EH (cell line): ENCODE results near the gene DNAJC27.

Experiments
- DNase-seq: peaks from one replicate; pipeline ENCODE4 v3.0.0-alpha.2; 2015; ENCODE audit warnings: low read depth

Gene DNAJC27

GRCh38 chr2:24925815-24926214 is 45.9 kb downstream of the DNAJC27 start:
- no peak for DNase-seq

- DNase-seq = no peak
These were observed 47.0 kb downstream of the DNAJC27 start for GRCh38 chr2:24924732-24925131.

DNA sequence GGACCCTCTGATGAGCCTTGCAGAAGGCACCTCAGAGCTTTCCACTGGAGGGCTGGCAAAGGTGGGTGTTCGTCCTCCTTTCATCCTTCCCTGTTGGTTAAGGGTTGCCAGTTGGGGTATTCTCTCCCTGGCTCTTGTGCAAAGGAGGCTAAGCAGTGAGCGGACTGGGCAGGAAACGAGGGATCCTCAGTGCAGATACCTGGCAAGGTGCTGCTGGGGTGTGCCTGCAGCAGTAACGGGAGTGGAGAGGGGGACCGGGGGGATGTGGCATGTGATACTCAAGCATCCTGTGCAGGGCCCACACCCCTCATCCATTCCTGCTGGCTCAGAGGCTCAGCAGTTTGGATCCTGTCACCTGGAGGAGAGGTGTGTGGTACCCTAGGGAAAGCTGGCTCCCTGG is 47.5 kb downstream of the DNAJC27 start:
- DNase-seq = no peak

DNA sequence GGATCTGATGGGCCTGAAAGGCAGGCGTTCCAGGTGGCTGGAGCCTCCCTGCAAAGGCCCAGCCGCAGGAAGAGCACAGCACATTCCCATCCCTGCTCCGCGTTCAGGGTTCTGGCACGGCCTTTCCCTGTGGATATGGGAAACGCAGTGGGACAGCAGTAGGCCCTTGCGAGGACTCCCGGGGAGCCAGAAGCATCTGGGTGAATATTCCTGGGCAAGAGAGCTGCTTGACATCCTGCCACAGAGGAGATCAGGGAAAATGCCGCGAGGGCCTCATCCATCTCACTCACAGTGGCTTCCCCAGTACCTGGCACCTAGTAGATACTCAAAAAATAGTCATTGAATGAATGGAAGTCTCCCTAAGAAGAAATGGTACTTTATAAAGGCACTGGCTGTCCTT is 48.6 kb downstream of the DNAJC27 start:
- DNase-seq = no peak

DNA sequence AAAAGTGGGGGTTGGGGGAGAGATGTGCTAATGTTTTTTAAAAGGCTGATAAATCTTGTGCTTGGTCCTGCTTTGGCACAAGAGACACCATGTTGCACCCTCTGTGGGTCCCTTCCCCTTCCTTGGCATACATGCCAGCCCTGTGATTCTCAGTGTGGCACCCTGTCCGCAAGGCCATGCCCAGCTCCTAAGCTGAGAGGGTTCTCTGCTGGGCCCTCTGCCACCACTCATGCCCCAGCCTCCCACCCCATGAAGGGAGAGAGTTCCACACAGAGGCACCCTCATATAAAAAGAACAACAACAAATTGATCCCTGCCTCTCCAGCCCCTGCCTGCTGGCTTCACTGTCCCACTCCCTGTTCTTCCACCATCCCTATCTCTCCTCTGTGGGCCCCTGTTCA is 49.2 kb downstream of the DNAJC27 start:
- DNase-seq = no peak

DNA sequence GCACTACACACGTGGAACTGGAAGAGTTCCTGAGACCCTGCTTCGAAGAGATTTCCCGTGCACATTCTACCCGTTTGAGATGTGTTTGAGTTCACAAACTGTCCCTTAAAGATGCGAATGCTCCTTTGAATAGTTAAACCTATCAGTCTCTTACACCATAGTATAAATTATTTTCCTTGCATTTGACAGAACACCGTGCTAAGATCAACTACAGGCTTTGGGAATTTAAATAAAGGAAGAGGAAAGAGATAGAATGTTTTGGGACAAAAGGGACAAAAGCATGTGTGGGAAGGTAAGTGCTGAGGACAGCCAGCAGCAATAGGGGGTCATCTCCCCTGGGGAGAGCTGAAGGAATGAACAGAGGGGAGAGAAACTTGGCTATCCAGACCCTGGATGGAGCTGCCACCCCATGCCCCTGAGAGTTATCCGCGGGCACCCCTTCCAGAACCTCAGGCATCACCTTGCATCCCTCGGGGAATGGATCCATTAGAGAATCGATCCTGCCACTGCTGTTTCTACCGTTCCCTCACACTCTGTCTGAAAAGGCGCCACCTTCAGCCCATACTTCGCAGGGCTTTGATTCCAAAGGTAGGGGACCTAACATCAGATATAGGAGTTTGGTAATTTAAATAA is 50.8 kb downstream of the DNAJC27 start:
- DNase-seq = no peak

GRCh38 chr2:24920098-24920808 is 51.5 kb downstream of the DNAJC27 start, which contains the start of gene ADCY3:
Gene ADCY3, minus strand, starts transcription at chr2:24920237. Its CDS starts 1,250 bp downstream, at chr2:24918987.
- peak; percentile 68 for DNase-seq

- peak; percentile 29 for DNase-seq
These were observed 52.2 kb downstream of the DNAJC27 start for GRCh38 chr2:24919506-24920097.

GRCh38 chr2:24919037-24919505 is 52.7 kb downstream of the DNAJC27 start:
- DNase-seq = peak; percentile 50

DNA sequence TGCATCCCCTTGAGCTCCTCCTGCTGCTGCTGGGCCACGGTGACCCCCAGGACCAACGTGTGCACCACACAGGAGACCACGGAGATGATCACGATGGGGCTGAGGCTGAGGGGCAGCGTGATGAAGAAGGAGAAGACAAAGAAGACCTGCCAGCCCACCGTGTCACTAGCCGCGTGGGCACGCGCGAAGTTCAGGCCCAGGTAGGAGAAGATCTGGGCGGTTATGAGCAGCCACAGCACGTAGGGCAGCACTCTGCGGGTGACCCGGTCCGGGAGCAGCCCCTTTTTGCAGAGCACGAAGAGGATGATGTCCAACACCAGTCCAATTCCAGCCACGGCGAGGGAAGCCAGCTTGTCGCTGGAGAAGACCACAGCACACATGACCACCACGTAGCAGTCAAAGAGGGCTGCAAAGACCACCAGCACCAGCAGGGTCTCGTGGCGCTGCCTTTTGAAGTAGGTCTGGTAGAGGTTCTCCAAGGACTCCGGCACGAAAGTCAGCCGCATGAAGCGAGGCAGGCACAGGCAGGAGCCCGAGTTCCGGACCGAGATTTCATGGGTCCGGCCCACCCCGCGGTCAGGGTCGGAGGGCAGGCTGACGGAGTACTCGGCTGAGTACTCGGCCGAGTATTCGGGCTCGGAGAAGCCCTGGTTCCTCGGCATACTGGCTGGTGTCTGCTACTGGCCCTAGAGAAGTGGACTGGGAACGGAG is 53.3 kb downstream of the DNAJC27 start:
- no peak for DNase-seq

DNA sequence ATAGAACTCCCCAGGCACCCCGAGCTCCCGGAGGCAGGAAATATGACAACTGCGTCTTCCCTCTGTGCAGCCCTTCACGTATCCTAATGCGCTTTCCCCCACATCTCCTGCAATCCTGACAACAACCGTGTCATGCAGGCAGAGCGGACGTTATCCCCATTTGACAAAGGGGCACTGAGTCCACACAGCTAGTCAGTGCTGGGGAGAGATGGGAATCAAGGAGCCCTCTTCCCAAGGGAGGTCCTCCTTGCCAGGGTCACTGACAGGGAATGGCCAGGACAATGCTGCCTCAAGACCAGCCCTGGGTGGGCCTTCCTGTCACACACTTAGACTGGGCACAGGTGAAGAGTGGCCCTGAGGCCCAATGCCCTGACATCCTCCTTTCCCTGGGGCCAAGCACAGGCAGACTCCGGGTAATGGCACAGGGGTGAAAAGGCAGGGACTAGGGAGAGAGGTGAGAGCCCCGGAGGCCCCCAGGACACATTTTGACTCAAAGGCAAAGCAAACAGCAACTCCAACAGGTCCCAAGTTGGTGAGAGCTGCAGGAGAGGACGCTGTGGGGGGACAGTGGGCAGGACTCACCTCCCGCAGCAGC is 53.9 kb downstream of the DNAJC27 start:
- DNase-seq = no peak

GRCh38 chr2:24917086-24917485 is 54.7 kb downstream of the DNAJC27 start:
- DNase-seq = peak; percentile 68

DNA sequence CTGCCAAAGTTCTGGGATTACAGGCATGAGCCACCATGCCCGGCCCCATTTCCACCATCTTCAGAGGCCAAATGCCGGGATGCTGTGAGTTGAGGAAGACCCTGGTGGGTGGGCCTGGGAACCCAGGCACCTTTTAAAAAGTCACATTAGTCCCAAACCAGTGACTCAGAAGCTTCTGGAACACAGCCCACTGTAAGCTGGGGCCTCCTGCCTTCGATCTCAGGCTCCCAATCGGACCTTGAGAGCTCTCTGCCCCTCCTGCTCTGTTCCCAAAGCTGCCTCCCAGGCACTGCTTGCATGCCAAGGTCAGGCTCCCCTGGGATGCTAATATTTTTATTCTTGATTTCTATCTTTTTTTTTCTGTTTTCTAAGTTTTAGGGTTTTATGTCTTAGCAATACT is 56.0 kb downstream of the DNAJC27 start:
- peak; percentile 58 for DNase-seq

DNA sequence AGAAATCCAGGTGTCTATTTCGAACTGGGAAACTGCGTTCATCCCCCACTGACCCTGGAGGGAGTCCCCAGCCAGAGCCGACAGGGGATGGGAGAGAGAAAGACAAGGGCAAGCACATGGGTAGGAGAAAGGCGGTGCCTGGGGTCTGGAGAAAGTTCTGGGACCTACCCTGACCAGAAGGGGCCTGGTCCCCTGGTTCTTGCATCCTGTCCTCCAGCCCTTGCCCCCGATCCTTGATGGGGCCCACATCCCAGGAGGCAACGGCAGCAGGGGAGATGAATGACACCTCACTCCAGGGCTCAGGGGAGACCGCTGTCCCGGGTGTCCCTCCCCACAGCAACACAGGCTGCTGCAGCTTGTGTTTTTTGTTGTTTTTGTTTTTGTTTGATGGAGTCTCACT is 56.6 kb downstream of the DNAJC27 start:
- DNase-seq = no peak

GRCh38 chr2:24914713-24915112 is 57.0 kb downstream of the DNAJC27 start:
- DNase-seq = no peak

DNA sequence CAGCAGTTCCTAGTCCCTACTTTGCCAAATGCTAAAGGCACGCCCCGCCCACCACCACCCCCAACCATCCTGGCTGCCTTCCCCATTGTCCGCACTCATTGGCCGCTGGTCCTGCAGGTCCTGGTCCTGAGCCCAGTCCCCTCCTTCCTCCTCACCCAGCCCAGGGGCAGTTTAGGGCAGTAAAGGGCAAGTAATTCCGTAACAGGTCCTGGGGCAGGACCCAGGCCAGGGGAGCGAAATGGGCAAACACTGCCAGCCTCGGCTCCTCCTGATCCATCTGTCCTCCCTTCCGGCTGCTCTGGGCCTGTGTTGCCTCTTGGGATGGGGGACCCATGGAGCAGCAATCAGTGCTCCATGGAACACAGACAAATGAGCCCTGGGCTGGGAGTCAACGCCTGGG is 57.8 kb downstream of the DNAJC27 start:
- no peak for DNase-seq

- no peak for DNase-seq
These were observed 58.8 kb downstream of the DNAJC27 start for GRCh38 chr2:24912986-24913385.

DNA sequence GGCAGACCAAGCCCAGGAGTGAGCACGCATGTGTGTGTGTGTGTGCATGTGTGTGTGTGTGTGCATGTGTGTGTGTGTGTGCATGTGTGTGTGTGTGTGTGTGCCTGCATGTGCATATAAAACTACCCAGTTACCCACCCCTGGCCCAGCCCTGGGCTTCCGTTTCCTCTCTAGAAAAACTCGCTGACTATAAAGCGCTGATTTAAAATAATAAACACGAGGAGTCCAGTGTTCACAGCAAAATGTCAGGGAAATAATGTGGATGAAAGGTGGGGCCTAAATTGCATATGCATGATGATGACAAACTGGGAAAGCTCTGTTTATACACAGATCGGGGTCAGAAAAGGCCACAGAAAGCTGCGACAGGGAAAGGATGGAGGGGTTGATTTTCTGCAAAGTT is 59.2 kb downstream of the DNAJC27 start:
- no peak for DNase-seq

DNA sequence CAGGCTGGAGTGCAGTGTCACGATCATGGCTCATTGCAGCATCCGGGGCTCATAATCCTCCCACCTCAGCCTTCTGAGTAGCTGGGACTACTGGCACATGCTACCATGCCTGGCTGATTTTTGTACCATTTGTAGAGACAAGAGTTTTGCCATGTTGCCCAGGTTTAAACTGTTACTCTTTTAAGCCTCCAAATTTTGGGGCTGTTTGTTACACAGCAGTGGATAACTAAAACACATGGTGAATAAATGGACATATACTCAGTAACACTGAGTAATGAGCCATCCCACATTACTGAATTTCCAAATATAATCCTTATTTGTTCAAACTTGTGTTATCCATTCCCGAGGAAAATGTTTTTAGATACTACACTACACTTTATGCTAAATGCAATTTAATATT is 61.5 kb downstream of the DNAJC27 start:
- no peak for DNase-seq

GRCh38 chr2:24909555-24910177 is 62.1 kb downstream of the DNAJC27 start:
- DNase-seq = peak; percentile 79

GRCh38 chr2:24908461-24908901 is 63.3 kb downstream of the DNAJC27 start:
- DNase-seq = no peak

GRCh38 chr2:24907116-24907515 is 64.6 kb downstream of the DNAJC27 start:
- DNase-seq = peak; percentile 38
